NT2/D1 (cell line): ENCODE results near the gene DIP2C.
A peak's percentile ranks its signal among the peaks of the same experiment; 100 is the strongest.

ENCODE experiments used
- DNase-seq: peaks from one replicate; pipeline ENCODE4 v3.0.0-alpha.2; 2011; ENCODE audit warnings: low read depth, low spot score
- H3K27me3 ChIP-seq: 2 replicates; pipeline ENCODE4 v1.6.0; 2011; ENCODE audit warnings: mild to moderate bottlenecking; ENCODE audit not compliant: insufficient read length, insufficient read depth
- H3K36me3 ChIP-seq: 2 replicates; pipeline ENCODE4 v1.6.1; 2011; ENCODE audit warnings: mild to moderate bottlenecking, low read length, mixed read lengths; ENCODE audit not compliant: insufficient read depth, insufficient read length
- H3K4me1 ChIP-seq: 2 replicates; pipeline ENCODE4 v1.5.1; 2011; ENCODE audit not compliant: insufficient read depth, insufficient read length
- H3K4me3 ChIP-seq: 2 replicates; pipeline ENCODE4 v1.5.1; 2011; ENCODE audit warnings: low read depth; ENCODE audit not compliant: insufficient read length
- H3K9ac ChIP-seq: 2 replicates; pipeline ENCODE4 v1.6.0; 2011; ENCODE audit warnings: low read depth; ENCODE audit not compliant: insufficient read length
- H3K9me3 ChIP-seq: 2 replicates; pipeline ENCODE4 v1.5.1; 2011; ENCODE audit warnings: mild to moderate bottlenecking, low read length; ENCODE audit not compliant: insufficient read depth
- SUZ12 ChIP-seq: IDR thresholded peaks from 2 replicates; pipeline ENCODE4 v1.6.1; 2011; ENCODE audit not compliant: insufficient read length, insufficient read depth; ENCODE audit errors: extremely low read depth
- YY1 ChIP-seq: IDR thresholded peaks from 2 replicates; pipeline ENCODE4 v1.6.1; 2011; ENCODE audit not compliant: insufficient read length, insufficient read depth
- ZNF274 ChIP-seq: IDR thresholded peaks from 2 replicates; pipeline ENCODE4 v1.6.1; 2011; ENCODE audit warnings: mild to moderate bottlenecking, low read depth, low read length

Gene DIP2C

DNA sequence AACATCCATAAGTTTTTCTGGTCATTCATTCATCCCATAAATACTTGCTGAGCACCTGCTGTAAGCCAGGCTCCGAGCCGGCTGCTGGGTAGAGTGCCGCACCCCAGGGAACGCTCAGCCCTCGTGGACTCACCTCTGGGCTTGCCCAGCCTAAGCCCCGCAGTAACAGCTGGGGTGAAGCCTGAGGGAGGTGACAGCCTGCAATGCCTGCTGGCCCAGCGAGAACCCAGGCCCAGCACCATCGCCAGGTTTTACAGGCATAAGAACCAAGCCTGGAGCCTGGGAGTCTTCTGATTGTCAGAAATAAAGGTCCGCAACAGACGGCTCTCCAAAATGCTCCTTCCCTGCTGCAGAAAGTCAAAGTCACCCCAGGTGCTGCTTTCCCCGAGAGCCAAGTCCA lies 348.8 kb downstream of the DIP2C start:
- Histone ChIP-seq H3K27me3 (no peaks in the 10 kb centered on the region), H3K36me3 (peaks cover 30% of the 10 kb centered on the region), H3K9ac (no peak overlapping the region), H3K9me3 (no peaks in the 10 kb centered on the region), H3K4me1 (peaks cover 2% of the 10 kb centered on the region), H3K4me3 (no peak overlapping the region)
- no peak for DNase-seq
- TF ChIP-seq YY1: no peak
- no peak for TF ChIP-seq SUZ12
- no peak for TF ChIP-seq ZNF274

DNA sequence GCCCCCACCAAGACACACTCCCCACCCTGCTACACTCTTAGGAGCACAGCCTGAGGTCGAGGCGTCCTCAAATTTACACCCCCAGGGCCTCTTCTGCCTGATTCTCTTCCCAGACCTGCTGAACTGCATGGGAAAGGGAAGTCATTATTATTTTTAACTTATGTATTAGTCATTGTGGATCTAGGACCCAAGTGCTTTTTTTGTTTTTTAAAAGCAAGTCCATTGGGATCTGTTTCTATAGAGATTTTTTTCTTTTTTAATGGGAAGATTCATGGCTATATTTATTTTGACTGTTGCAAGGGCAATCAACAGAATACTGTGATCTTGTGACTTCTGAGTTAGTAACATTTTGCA lies 350.5 kb downstream of the DIP2C start:
- no peak for DNase-seq
- Histone ChIP-seq H3K4me3 (no peak overlapping the region), H3K36me3 (peaks cover 24% of the 10 kb centered on the region)

DNA sequence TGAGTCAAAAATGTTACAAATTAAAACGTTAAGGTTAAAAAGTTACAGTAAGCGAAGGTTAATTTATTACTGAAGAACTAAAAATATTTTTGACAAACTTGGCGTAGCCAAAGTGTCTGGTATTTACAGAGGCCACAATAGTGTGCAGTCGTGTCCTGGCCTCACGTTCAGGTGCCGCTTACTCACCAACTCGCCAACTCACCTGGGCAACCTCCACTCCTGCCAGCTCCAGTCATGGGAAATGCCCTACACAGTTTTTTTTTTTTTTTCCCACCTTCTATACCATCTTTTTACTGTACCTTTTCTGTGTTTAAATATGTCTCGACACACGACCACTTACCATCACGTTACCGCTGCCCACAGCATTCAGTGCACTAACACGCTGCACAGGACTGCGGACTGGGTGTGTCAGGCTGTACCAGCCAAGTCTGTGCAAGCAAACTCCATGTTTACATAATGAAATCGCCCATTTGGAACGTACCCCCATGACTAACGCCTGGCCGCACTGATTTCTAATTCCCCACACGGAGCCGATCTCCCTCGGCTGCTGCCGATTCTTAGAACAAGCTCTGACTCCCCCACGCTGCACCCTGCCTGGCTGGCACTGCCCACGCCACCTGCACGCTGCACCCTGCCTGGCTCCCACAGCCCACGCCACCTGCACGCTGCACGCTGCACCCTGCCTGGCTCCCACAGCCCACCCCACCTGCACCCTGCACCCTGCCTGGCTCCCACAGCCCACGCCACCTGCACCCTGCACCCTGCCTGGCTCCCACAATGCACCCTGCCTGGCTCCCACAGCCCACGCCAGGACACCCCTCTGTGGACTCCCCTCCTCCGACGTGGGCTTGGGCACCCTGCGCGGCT lies 351.1 kb downstream of the DIP2C start:
- TF ChIP-seq ZNF274: no peak
- no peak for TF ChIP-seq SUZ12
- no peak for TF ChIP-seq YY1
- Histone ChIP-seq H3K4me1 (no peaks in the 10 kb centered on the region), H3K9ac (no peak overlapping the region), H3K4me3 (no peak overlapping the region), H3K9me3 (no peaks in the 10 kb centered on the region), H3K36me3 (peaks cover 24% of the 10 kb centered on the region), H3K27me3 (no peaks in the 10 kb centered on the region)
- no peak for DNase-seq

More for the DNA sequence above, 350.5 kb downstream of the DIP2C start:
- no peaks in the 10 kb centered on the region for H3K27me3 ChIP-seq
- H3K9me3 ChIP-seq: no peaks in the 10 kb centered on the region
- no peaks in the 10 kb centered on the region for H3K4me1 ChIP-seq
- TF ChIP-seq SUZ12 (no peak), YY1 (no peak), ZNF274 (no peak)
- H3K9ac ChIP-seq: no peak overlapping the region

DNA sequence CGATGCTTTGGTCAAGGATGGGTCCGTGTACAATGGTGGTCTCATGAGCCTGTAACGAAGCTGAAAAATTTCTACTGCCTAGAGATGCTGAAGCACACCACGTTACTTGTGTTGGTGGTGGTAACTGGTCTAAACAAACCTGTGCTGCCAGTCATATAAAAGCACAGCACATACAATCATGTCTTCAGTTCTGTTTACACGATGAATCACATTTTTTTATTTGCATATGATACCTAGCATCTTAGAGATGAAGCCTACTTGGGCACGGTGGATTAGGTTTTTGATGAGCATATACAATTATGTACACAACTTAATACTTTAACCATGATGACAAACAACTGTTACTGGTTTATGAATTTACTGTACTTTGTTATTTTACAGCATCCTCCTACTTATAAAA lies 353.2 kb downstream of the DIP2C start:
- Histone ChIP-seq H3K36me3 (peaks cover 23% of the 10 kb centered on the region), H3K9me3 (no peaks in the 10 kb centered on the region), H3K4me3 (no peak overlapping the region), H3K4me1 (no peaks in the 10 kb centered on the region), H3K9ac (no peak overlapping the region), H3K27me3 (no peaks in the 10 kb centered on the region)
- DNase-seq: no peak
- TF ChIP-seq SUZ12: no peak
- TF ChIP-seq YY1: no peak
- no peak for TF ChIP-seq ZNF274

DNA sequence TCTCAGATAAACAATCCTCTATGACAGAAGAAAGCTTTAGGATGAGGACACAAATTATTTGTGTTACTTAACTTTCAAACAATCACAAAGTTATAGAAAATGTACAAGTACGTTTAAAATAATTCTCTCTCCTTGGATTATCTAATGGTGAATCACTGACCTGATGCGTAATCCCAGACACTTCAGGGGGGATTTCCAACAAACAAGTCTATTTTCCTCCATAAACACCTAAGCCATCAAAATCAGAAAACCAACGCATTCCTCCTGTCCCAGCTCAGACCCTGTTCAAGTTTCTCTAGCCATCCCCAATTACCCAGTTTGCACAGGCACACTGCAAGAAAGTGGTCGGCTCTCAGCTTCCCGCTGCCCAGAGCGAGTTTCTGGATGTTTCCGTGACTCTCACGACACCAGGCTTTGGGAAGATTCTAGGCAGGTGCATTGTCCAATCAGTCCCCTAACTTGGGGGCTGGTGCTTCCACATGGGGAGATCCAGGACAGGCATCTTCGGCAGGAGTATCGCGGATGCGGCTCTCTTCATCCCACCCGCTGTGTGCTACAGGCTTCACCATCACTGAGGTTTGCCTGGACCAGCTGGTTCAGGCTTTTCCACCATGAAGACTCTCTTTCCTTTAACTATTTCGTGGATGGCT lies 354.2 kb downstream of the DIP2C start:
- Histone ChIP-seq H3K4me1 (no peaks in the 10 kb centered on the region), H3K9me3 (no peaks in the 10 kb centered on the region), H3K4me3 (no peak overlapping the region), H3K9ac (no peak overlapping the region), H3K36me3 (peaks cover 14% of the 10 kb centered on the region), H3K27me3 (no peaks in the 10 kb centered on the region)
- DNase-seq: no peak
- TF ChIP-seq ZNF274 (no peak), SUZ12 (no peak), YY1 (no peak)

DNA sequence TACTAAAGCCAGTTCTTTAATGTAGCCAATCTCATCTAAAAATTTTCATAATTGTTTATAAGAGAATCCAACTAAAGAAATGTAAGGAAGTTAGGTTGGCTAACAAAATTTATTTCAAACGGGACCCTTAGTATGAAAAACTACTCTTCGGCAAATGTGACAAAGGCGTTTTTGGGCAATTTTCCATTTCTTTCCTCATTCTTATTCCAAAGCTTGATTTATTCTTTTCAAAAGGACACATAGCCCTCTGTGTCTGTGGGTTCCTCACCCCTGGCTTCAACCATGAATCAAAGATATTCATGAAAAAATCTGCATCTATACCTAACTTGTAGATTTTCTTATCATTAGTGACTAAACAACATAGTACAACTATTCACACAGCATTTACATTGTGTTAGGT lies 358.3 kb downstream of the DIP2C start:
- no peaks in the 10 kb centered on the region for H3K36me3 ChIP-seq
- no peaks in the 10 kb centered on the region for H3K9me3 ChIP-seq
- H3K9ac ChIP-seq: no peak overlapping the region
- TF ChIP-seq YY1 (no peak), SUZ12 (no peak), ZNF274 (no peak)
- no peaks in the 10 kb centered on the region for H3K27me3 ChIP-seq
- DNase-seq: no peak
- H3K4me1 ChIP-seq: no peaks in the 10 kb centered on the region
- H3K4me3 ChIP-seq: no peak overlapping the region

DNA sequence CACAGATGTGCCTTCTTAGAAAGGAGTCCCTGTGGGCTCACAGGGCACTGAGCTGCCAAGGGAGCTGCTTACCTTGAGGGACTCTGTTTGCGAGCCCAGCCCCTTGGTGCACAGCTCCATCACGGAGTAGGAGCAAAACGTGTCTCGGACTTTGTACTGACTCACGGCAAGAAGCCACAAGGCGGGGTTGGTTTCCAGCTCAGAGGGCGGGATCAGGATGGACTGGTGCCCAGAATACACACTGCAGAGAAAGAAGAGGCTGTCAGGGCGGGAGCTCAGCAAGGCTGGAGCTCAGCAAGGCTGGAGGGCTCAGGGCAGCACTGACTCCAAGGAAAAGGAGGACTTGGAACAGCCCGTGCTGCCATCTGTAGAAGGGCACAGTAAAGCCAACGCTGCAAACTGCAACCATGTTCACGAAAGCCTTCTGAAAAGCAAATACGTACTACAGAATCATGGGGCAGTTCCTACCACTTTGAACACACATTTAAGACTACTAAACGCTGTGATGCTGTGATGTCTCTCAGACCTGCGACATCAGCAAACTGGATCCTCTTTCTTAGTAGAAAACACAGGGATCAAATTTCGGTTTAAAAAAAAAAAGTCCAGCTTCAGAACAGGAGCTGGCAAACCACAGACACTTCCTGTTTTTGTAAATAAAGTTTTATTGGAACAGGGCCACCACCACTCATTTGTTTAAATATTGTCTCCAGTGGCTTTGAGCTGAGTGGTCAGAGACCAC lies 359.9 kb downstream of the DIP2C start:
- Histone ChIP-seq H3K9ac (peak overlapping the region; percentile 53), H3K9me3 (no peaks in the 10 kb centered on the region), H3K4me3 (no peak overlapping the region), H3K27me3 (no peaks in the 10 kb centered on the region), H3K36me3 (no peaks in the 10 kb centered on the region), H3K4me1 (no peaks in the 10 kb centered on the region)
- no peak for TF ChIP-seq SUZ12
- no peak for TF ChIP-seq YY1
- no peak for TF ChIP-seq ZNF274
- DNase-seq: no peak
